ENCODE measurements around the gene ZNHIT1.

ZNHIT1 gene

GRCh38 chr7:101237206-101238067, 19.5 kb downstream of the ZNHIT1 start, which contains the start of gene CLDN15:
Gene CLDN15 (minus strand): TSS chr7:101237802. CDS start chr7:101237581, 221 bp downstream.
- Histone ChIP-seq H3K36me3 (ENCODE audit: control insufficient read depth, insufficient read depth, low read length) (peaks cover 36% of the 10 kb centered on the region), H3K9me3 (ENCODE audit: control insufficient read depth, insufficient read depth, low read depth, low read length) (no peaks in the 10 kb centered on the region), H3K4me3 (ENCODE audit: low read depth, low read length) (no peak within 1 kb of the TSS), H3K4me1 (ENCODE audit: control insufficient read depth, insufficient read depth, low read length) (peaks cover 26% of the 10 kb centered on the region), H3K27me3 (ENCODE audit: control insufficient read depth, insufficient read depth, low read length) (no peaks in the 10 kb centered on the region), H3K9ac (ENCODE audit: low read length) (no peak within 1 kb of the TSS), H3K27ac (ENCODE audit: low read depth, low read length) (no peak within 1 kb of the TSS)

DNA sequence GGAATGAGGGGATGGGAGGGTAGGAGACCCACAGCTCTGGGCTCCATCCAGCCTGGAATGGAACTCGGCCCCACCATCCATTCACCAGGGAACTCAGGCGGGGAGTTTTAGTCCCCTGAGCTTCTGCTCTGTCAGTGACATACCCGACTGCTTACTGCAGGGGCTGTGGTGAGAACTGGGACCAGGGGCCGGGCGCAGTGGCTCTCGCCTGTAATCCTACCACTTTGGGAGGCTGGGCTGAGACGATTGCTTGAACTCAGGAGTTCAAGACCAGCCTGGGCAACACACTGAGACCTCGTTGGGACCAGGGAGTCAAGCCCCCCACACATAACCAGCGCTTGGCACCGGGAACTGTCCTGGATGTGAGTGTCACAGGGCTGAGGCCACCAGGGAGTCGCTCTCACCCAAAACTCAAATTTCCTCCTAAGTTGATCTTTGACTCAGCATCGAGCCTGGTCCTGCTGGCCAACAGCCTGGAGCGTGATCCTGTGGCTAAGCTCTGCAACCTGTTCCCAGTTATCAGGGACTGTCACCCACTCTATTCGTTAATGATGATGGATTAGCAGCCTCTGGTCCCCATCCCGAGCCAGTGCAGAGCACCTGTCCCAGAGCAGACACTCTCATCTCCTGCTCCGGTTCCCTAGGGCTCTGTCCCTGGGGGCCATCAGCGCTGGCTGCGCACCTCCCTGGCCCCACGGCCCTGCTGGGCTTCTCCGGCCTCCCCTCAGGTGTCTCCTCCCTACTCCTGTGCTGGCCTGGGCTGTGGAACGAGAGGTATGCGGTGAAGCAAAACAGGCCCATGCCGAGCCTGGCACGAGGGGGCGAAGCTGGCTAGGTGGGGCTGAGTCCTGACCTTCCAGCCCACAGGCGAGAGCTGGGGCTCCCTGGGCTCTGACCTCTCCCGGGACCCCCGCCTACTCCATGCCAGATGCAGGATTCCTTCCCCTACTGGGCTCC, 20.5 kb downstream of the ZNHIT1 start:
- no peak overlapping the region for H3K4me3 ChIP-seq (ENCODE audit: low read depth, low read length)
- H3K27ac ChIP-seq (ENCODE audit: low read depth, low read length), result no peak overlapping the region
- H3K9ac ChIP-seq (ENCODE audit: low read length), result no peak overlapping the region
- no peaks in the 10 kb centered on the region for H3K27me3 ChIP-seq (ENCODE audit: control insufficient read depth, insufficient read depth, low read length)
- H3K36me3 ChIP-seq (ENCODE audit: control insufficient read depth, insufficient read depth, low read length), result peaks cover 41% of the 10 kb centered on the region
- peaks cover 21% of the 10 kb centered on the region for H3K4me1 ChIP-seq (ENCODE audit: control insufficient read depth, insufficient read depth, low read length)
- no peaks in the 10 kb centered on the region for H3K9me3 ChIP-seq (ENCODE audit: control insufficient read depth, insufficient read depth, low read depth, low read length)

- no peak overlapping the region for H3K4me3 ChIP-seq (ENCODE audit: low read depth, low read length)
- no peak overlapping the region for H3K27ac ChIP-seq (ENCODE audit: low read depth, low read length)
- H3K4me1 ChIP-seq (ENCODE audit: control insufficient read depth, insufficient read depth, low read length), result peaks cover 26% of the 10 kb centered on the region
- no peaks in the 10 kb centered on the region for H3K27me3 ChIP-seq (ENCODE audit: control insufficient read depth, insufficient read depth, low read length)
- H3K9me3 ChIP-seq (ENCODE audit: control insufficient read depth, insufficient read depth, low read depth, low read length), result no peaks in the 10 kb centered on the region
- peaks cover 41% of the 10 kb centered on the region for H3K36me3 ChIP-seq (ENCODE audit: control insufficient read depth, insufficient read depth, low read length)
- H3K9ac ChIP-seq (ENCODE audit: low read length), result no peak overlapping the region
Observed at GRCh38 chr7:101239191-101239950, 21.4 kb downstream of the ZNHIT1 start.

DNA sequence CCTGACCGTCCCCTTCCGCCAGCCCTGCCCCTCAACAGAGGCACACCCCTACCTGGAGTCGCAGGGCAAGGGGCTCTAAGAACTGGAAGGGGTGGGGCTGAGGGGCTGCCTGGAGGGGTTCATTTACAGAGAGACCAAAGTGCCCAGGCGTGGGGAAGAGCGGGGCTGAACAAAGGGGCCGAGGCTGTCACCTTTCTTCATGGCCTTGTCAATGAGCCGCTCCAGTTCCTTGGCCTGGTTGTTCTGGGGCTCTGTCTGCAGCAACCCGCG, 21.9 kb downstream of the ZNHIT1 start:
- Histone ChIP-seq H3K9ac (ENCODE audit: low read length) (no peak overlapping the region), H3K4me3 (ENCODE audit: low read depth, low read length) (no peak overlapping the region), H3K9me3 (ENCODE audit: control insufficient read depth, insufficient read depth, low read depth, low read length) (no peaks in the 10 kb centered on the region), H3K27ac (ENCODE audit: low read depth, low read length) (no peak overlapping the region), H3K36me3 (ENCODE audit: control insufficient read depth, insufficient read depth, low read length) (peaks cover 41% of the 10 kb centered on the region), H3K4me1 (ENCODE audit: control insufficient read depth, insufficient read depth, low read length) (peaks cover 26% of the 10 kb centered on the region), H3K27me3 (ENCODE audit: control insufficient read depth, insufficient read depth, low read length) (no peaks in the 10 kb centered on the region)

DNA sequence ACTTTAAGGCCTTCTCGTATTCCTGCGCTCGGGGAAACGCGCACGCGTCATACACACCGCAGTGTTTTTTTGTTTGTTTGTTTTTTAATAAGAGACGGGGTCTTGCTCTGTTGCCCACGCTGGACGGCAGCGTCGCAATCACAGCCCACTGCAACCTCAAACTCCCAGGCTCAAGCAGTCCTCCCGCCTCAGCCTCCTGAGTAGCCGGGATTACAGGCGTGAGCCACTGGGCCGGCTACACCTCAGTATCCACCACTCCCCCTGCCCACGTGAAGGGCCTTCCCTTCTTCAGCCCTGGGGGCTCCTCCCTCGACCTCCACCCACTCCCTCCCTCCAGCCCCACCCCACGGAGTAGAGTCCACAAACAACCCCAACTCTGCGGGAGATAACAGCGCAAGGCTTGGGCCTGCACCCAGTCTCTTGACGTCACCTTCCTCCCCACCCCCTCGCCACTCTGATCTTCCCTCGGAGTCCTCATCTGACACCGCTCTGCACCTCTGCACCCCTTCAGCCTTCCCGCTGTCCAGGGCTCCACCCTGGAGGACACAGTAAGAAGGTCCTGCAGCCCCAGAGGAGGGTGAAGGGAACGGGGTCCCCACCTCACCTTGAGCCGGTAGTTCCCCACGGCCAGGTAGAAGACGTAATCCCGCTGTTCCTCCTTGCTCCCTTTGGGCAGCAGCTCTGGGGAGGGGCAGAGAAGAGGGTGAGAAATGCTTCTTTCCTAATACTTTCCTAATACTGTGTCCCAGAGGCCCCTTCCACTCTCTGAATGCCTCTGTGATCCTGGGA, 22.5 kb downstream of the ZNHIT1 start:
- H3K9ac ChIP-seq (ENCODE audit: low read length), result peak overlapping the region; percentile 25
- no peaks in the 10 kb centered on the region for H3K27me3 ChIP-seq (ENCODE audit: control insufficient read depth, insufficient read depth, low read length)
- no peaks in the 10 kb centered on the region for H3K9me3 ChIP-seq (ENCODE audit: control insufficient read depth, insufficient read depth, low read depth, low read length)
- H3K27ac ChIP-seq (ENCODE audit: low read depth, low read length), result no peak overlapping the region
- H3K4me3 ChIP-seq (ENCODE audit: low read depth, low read length), result no peak overlapping the region
- H3K4me1 ChIP-seq (ENCODE audit: control insufficient read depth, insufficient read depth, low read length), result peaks cover 26% of the 10 kb centered on the region
- peaks cover 41% of the 10 kb centered on the region for H3K36me3 ChIP-seq (ENCODE audit: control insufficient read depth, insufficient read depth, low read length)

DNA sequence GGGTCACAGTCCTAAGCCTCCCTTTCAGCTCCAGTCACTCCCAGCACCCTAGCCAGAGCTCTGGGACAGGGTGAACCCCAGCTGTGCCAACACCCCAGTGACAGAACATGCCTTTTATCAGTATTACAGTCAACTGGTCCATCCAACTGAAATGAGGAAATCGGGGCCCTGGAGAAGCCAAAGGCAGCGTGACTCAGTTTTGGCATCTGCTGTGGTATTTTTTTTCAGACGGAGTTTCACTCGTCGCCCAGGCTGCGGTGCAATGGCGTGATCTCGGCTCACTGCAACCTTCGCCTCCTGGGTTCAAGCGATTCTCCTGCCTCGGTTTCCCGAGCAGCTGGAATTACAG, 23.0 kb downstream of the ZNHIT1 start:
- Histone ChIP-seq H3K9ac (ENCODE audit: low read length) (no peak overlapping the region), H3K36me3 (ENCODE audit: control insufficient read depth, insufficient read depth, low read length) (peaks cover 42% of the 10 kb centered on the region)

GRCh38 chr7:101241443-101242349, 23.7 kb downstream of the ZNHIT1 start:
- no peaks in the 10 kb centered on the region for H3K9me3 ChIP-seq (ENCODE audit: control insufficient read depth, insufficient read depth, low read depth, low read length)
- H3K4me3 ChIP-seq (ENCODE audit: low read depth, low read length), result no peak overlapping the region
- peaks cover 41% of the 10 kb centered on the region for H3K36me3 ChIP-seq (ENCODE audit: control insufficient read depth, insufficient read depth, low read length)
- no peak overlapping the region for H3K27ac ChIP-seq (ENCODE audit: low read depth, low read length)
- no peak overlapping the region for H3K9ac ChIP-seq (ENCODE audit: low read length)
- peaks cover 26% of the 10 kb centered on the region for H3K4me1 ChIP-seq (ENCODE audit: control insufficient read depth, insufficient read depth, low read length)
- no peaks in the 10 kb centered on the region for H3K27me3 ChIP-seq (ENCODE audit: control insufficient read depth, insufficient read depth, low read length)

More for the DNA sequence above, 23.0 kb downstream of the ZNHIT1 start:
- Histone ChIP-seq H3K9me3 (ENCODE audit: control insufficient read depth, insufficient read depth, low read depth, low read length) (no peaks in the 10 kb centered on the region), H3K4me1 (ENCODE audit: control insufficient read depth, insufficient read depth, low read length) (peaks cover 26% of the 10 kb centered on the region), H3K4me3 (ENCODE audit: low read depth, low read length) (no peak overlapping the region), H3K27me3 (ENCODE audit: control insufficient read depth, insufficient read depth, low read length) (no peaks in the 10 kb centered on the region), H3K27ac (ENCODE audit: low read depth, low read length) (no peak overlapping the region)

DNA sequence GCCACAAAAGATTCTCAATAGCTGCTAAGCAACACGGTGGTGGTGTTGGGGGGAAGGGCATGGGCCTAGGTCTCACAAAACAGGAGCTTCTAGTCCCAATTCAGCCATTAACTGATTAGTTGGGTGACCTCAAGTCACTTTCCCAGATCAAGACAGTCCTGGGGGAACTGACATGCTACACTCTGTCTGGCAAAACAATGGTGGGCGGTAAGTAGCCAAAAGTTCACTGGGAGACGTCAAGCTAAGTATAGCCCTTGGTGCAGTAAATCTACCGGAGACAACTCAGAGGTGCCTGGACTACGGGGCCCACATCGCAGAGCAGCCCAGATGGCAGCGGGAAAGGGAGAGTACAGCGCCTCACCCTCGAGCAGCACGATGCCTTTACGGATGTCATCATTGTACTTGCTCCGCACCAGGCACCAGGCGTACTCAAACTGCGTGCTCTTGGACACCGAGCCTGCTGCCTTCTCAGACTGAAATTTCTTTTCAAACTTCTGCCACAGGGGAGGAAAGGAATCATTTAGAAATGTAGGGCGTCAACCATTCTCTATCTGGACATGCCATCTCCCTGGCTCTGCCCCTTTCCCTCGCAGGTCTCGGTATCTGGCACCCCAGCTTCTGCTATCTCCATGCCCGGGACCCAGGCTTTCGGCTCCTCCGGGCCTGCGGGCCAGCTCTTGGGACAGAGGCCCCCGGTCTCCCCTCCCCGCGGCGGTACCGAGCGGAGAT, 25.8 kb downstream of the ZNHIT1 start:
- Histone ChIP-seq H3K27me3 (ENCODE audit: control insufficient read depth, insufficient read depth, low read length) (no peaks in the 10 kb centered on the region), H3K9ac (ENCODE audit: low read length) (peak overlapping the region; percentile 87), H3K4me1 (ENCODE audit: control insufficient read depth, insufficient read depth, low read length) (peaks cover 12% of the 10 kb centered on the region), H3K36me3 (ENCODE audit: control insufficient read depth, insufficient read depth, low read length) (peaks cover 30% of the 10 kb centered on the region), H3K4me3 (ENCODE audit: low read depth, low read length) (peak overlapping the region; percentile 96), H3K27ac (ENCODE audit: low read depth, low read length) (no peak overlapping the region), H3K9me3 (ENCODE audit: control insufficient read depth, insufficient read depth, low read depth, low read length) (no peaks in the 10 kb centered on the region)

GRCh38 chr7:101244375-101245146, 26.6 kb downstream of the ZNHIT1 start, which contains the start of gene FIS1:
Gene FIS1 (minus strand): TSS chr7:101245081. CDS start chr7:101245004, 77 bp downstream.
- H3K4me3 ChIP-seq (ENCODE audit: low read depth, low read length), result peak within 1 kb of the TSS; percentile 96
- peaks cover 7% of the 10 kb centered on the region for H3K4me1 ChIP-seq (ENCODE audit: control insufficient read depth, insufficient read depth, low read length)
- H3K36me3 ChIP-seq (ENCODE audit: control insufficient read depth, insufficient read depth, low read length), result peaks cover 27% of the 10 kb centered on the region
- H3K9me3 ChIP-seq (ENCODE audit: control insufficient read depth, insufficient read depth, low read depth, low read length), result no peaks in the 10 kb centered on the region
- no peaks in the 10 kb centered on the region for H3K27me3 ChIP-seq (ENCODE audit: control insufficient read depth, insufficient read depth, low read length)
- peak within 1 kb of the TSS; percentile 87 for H3K9ac ChIP-seq (ENCODE audit: low read length)
- peak within 1 kb of the TSS; percentile 70; the same call in 1 of the 2 replicates for H3K27ac ChIP-seq (ENCODE audit: low read depth, low read length)
